H9 (cell line): ENCODE data around the gene OPHN1. TPM values are rescaled to one million over a fixed set of nuclear protein-coding genes. Genes with fewer than 3 reads are reported as not detected.

Source experiments
- DNase-seq: peaks from one replicate; pipeline ENCODE4 v3.0.0-alpha.2; 2017
- H2AFZ ChIP-seq: one replicate; pipeline ENCODE4 v1.6.1; 2013; ENCODE audit warnings: mild to moderate bottlenecking, low read length, control low read depth, moderate library complexity
- H2AK5ac ChIP-seq: 2 replicates; pipeline ENCODE4 v1.6.1; 2013; ENCODE audit warnings: low read length, control low read depth, mixed read lengths; ENCODE audit not compliant: insufficient read length
- H2BK120ac ChIP-seq: one replicate; pipeline ENCODE4 v1.6.1; 2013; ENCODE audit warnings: low read depth, mild to moderate bottlenecking, low read length, control low read depth, inconsistent platforms; ENCODE audit not compliant: poor library complexity, severe bottlenecking
- H2BK12ac ChIP-seq: 2 replicates; pipeline ENCODE4 v1.6.1; 2013; ENCODE audit warnings: low read length, control low read depth, mixed read lengths, low read depth; ENCODE audit not compliant: insufficient read length
- H2BK15ac ChIP-seq: 2 replicates; pipeline ENCODE4 v1.6.1; 2013; ENCODE audit warnings: low read depth, low read length, control low read depth
- H2BK20ac ChIP-seq: one replicate; pipeline ENCODE4 v1.6.1; 2013; ENCODE audit warnings: low read depth, mild to moderate bottlenecking, low read length, control low read depth, inconsistent platforms; ENCODE audit not compliant: poor library complexity, severe bottlenecking
- H2BK5ac ChIP-seq: 2 replicates; pipeline ENCODE4 v1.6.1; 2013; ENCODE audit warnings: low read length, control low read depth, mixed read lengths; ENCODE audit not compliant: insufficient read length
- H3K14ac ChIP-seq: 2 replicates; pipeline ENCODE4 v1.6.1; 2013; ENCODE audit warnings: low read length, control low read depth; ENCODE audit not compliant: insufficient read depth
- H3K18ac ChIP-seq: 2 replicates; pipeline ENCODE4 v1.6.1; 2013; ENCODE audit warnings: low read depth, mild to moderate bottlenecking, mixed read lengths, low read length, control low read depth; ENCODE audit not compliant: insufficient read length
- H3K23ac ChIP-seq: 2 replicates; pipeline ENCODE4 v1.6.1; 2013; ENCODE audit warnings: low read length, control low read depth, mixed read lengths, low read depth; ENCODE audit not compliant: insufficient read length
- H3K23me2 ChIP-seq: 2 replicates; pipeline ENCODE4 v1.6.1; 2013; ENCODE audit warnings: low read depth, mild to moderate bottlenecking, mixed read lengths, low read length, control low read depth; ENCODE audit not compliant: insufficient read length, poor library complexity, severe bottlenecking
- H3K27ac ChIP-seq: 2 replicates; pipeline ENCODE4 v1.5.1; 2013; ENCODE audit warnings: low read length, control low read depth, mixed read lengths, low read depth; ENCODE audit not compliant: insufficient read length
- H3K27me3 ChIP-seq: 2 replicates; pipeline ENCODE4 v1.6.1; 2013; ENCODE audit warnings: low read length, control low read depth, inconsistent platforms; ENCODE audit not compliant: insufficient read depth
- H3K4ac ChIP-seq: 2 replicates; pipeline ENCODE4 v1.6.1; 2013; ENCODE audit warnings: low read depth, mild to moderate bottlenecking, control low read depth, inconsistent platforms, low read length, moderate library complexity
- H3K4me1 ChIP-seq: 2 replicates; pipeline ENCODE4 v1.6.1; 2013; ENCODE audit warnings: low read length, control low read depth, inconsistent platforms; ENCODE audit not compliant: insufficient read depth
- H3K4me2 ChIP-seq: 2 replicates; pipeline ENCODE4 v1.6.1; 2013; ENCODE audit warnings: low read length, control low read depth, mixed read lengths; ENCODE audit not compliant: insufficient read length, insufficient read depth
- H3K56ac ChIP-seq: 2 replicates; pipeline ENCODE4 v1.6.1; 2013; ENCODE audit warnings: low read depth, mild to moderate bottlenecking, mixed read lengths, low read length, control low read depth; ENCODE audit not compliant: insufficient read length
- H3K79me1 ChIP-seq: 2 replicates; pipeline ENCODE4 v1.6.1; 2013; ENCODE audit warnings: low read depth, mild to moderate bottlenecking, moderate library complexity, low read length, control low read depth, inconsistent platforms; ENCODE audit not compliant: insufficient read depth, poor library complexity, severe bottlenecking
- H3K79me2 ChIP-seq: 2 replicates; pipeline ENCODE4 v1.6.1; 2013; ENCODE audit warnings: low read length, control low read depth, inconsistent platforms; ENCODE audit not compliant: insufficient read depth
- H3K9ac ChIP-seq: 2 replicates; pipeline ENCODE4 v1.6.1; 2013; ENCODE audit warnings: low read length, control low read depth, mixed read lengths; ENCODE audit not compliant: insufficient read length; ENCODE audit errors: extremely low read depth
- H3K9me3 ChIP-seq: one replicate; pipeline ENCODE4 v1.6.1; 2013; ENCODE audit warnings: low read depth, low read length, inconsistent platforms; ENCODE audit not compliant: control insufficient read depth
- H3T11ph ChIP-seq: one replicate; pipeline ENCODE4 v1.6.1; 2013; ENCODE audit warnings: mild to moderate bottlenecking, low read length, control low read depth, inconsistent platforms
- H4K20me1 ChIP-seq: one replicate; pipeline ENCODE4 v1.6.1; 2013; ENCODE audit not compliant: control insufficient read depth, insufficient read length, insufficient read depth
- H4K5ac ChIP-seq: 2 replicates; pipeline ENCODE4 v1.6.1; 2013; ENCODE audit warnings: low read depth, mild to moderate bottlenecking, mixed read lengths, low read length, control low read depth; ENCODE audit not compliant: insufficient read length
- H4K8ac ChIP-seq: replicated peaks from 2 replicates; pipeline ENCODE4 v1.6.1; 2013; ENCODE audit warnings: low read length, control low read depth, mixed read lengths, low read depth; ENCODE audit not compliant: insufficient read length
- H4K91ac ChIP-seq: 2 replicates; pipeline ENCODE4 v1.6.1; 2013; ENCODE audit warnings: low read depth, mild to moderate bottlenecking, moderate library complexity, mixed read lengths, low read length, control low read depth; ENCODE audit not compliant: insufficient read length
- H3K27ac Mint-ChIP-seq, 3 experiments: 2 replicates in 2 of 3; 3 replicates in 1 of 3; pipeline ENCODE4 v1.8.0; 2020 to 2021; ENCODE audit warnings: mixed read lengths in 3 of 3, mild to moderate bottlenecking in 1 of 3, moderate library complexity in 1 of 3
- H3K27me3 Mint-ChIP-seq: 2 replicates; pipeline ENCODE4 v1.8.0; 2021; ENCODE audit warnings: low read depth, mild to moderate bottlenecking, moderate library complexity, mixed read lengths
- H3K36me3 Mint-ChIP-seq, 3 experiments: 2 replicates in 2 of 3; 3 replicates in 1 of 3; pipeline ENCODE4 v1.8.0; 2020 to 2021; ENCODE audit warnings: low read depth in 3 of 3, mixed read lengths in 3 of 3; ENCODE audit not compliant: insufficient read depth in 1 of 3
- H3K4me1 Mint-ChIP-seq, 2 experiments: 2 replicates each; pipeline ENCODE4 v1.8.0; 2020; ENCODE audit warnings: mixed read lengths in 2 of 2
- H3K4me3 Mint-ChIP-seq, 2 experiments: 2 replicates in 1 of 2; 3 replicates in 1 of 2; pipeline ENCODE4 v1.8.0; 2020 to 2021; ENCODE audit warnings: mild to moderate bottlenecking in 2 of 2, mixed read lengths in 2 of 2, moderate library complexity in 1 of 2
- H3K9me3 Mint-ChIP-seq, 2 experiments: 2 replicates in 1 of 2; 3 replicates in 1 of 2; pipeline ENCODE4 v1.8.0; 2020; ENCODE audit warnings: mild to moderate bottlenecking in 2 of 2, mixed read lengths in 2 of 2, moderate library complexity in 1 of 2
- CTCF ChIP-seq: fragments of 200-600 bp; sonication (generic); conservative IDR thresholded peaks from 3 replicates; pipeline ENCODE4 v1.8.0; 2021; ENCODE audit warnings: antibody characterized with exemption, mild to moderate bottlenecking
- total RNA-seq: library from RNA; stranded (reverse); gene quantifications from 2 replicates; pipeline ENCODE4 v1.2.1, GENCODE V29; 2021

The OPHN1 gene
- total RNA-seq, 1 experiment from 2014 or later = 1.5 TPM

DNA sequence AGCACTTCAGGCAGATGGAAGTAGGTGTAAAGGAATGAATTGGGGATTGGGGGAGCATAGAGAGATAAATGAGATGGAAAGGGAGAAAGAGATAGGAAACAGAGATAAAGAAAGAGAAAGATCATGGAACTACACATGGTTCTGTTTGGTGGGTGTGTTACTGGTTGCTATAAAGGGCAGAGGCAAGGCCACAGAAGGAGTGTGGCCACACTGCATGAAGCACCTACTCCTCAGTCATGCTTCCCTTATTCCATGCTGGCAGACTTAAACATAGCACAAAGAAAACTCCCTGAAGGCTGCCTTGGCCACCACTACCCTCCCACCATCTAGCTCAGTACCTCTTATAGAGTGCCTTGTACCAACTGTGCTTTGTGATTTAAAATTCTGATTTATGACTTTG is 56.9 kb downstream of the OPHN1 start:
- H3K4me1 Mint-ChIP-seq = no peaks in the 10 kb centered on the region
- no peak overlapping the region for H3K14ac ChIP-seq
- DNase-seq = no peak
- H3K27ac Mint-ChIP-seq = no peak overlapping the region
- H3K27me3 ChIP-seq = no peaks in the 10 kb centered on the region
- no peaks in the 10 kb centered on the region for H3K79me1 ChIP-seq
- H2AFZ ChIP-seq = no peak overlapping the region
- H2BK15ac ChIP-seq = no peak overlapping the region
- no peak overlapping the region for H3K23ac ChIP-seq
- peaks cover 2 to 8% (median 5%) of the 10 kb centered on the region in 3 experiments; a peak in 4 of 7 replicates for H3K36me3 Mint-ChIP-seq
- no peaks in the 10 kb centered on the region for H3K4me1 ChIP-seq
- H3K4me3 Mint-ChIP-seq = no peak overlapping the region
- no peaks in the 10 kb centered on the region for H3K27me3 Mint-ChIP-seq
- no peak overlapping the region for H3K4ac ChIP-seq
- H3K9me3 ChIP-seq = peaks cover 30% of the 10 kb centered on the region
- H2BK20ac ChIP-seq = no peak overlapping the region
- H3T11ph ChIP-seq = no peak overlapping the region
- H3K27ac ChIP-seq = no peak overlapping the region
- no peak overlapping the region for H2AK5ac ChIP-seq
- no peak overlapping the region for H3K9ac ChIP-seq
- H4K20me1 ChIP-seq = no peaks in the 10 kb centered on the region
- no peak for TF ChIP-seq CTCF
- no peak overlapping the region for H3K4me2 ChIP-seq
- no peak overlapping the region for H4K8ac ChIP-seq
- no peak overlapping the region for H4K91ac ChIP-seq
- H2BK5ac ChIP-seq = no peak overlapping the region
- H3K56ac ChIP-seq = no peak overlapping the region
- H3K79me2 ChIP-seq = no peaks in the 10 kb centered on the region
- no peak overlapping the region for H3K18ac ChIP-seq
- H2BK120ac ChIP-seq = no peak overlapping the region
- peaks cover 44 to 51% of the 10 kb centered on the region in 2 experiments for H3K9me3 Mint-ChIP-seq
- H2BK12ac ChIP-seq = no peak overlapping the region
- H3K23me2 ChIP-seq = no peaks in the 10 kb centered on the region
- no peak overlapping the region for H4K5ac ChIP-seq
